GM12878 (cell line): ENCODE data around the gene SLC39A7. TPM values are rescaled to one million over a fixed set of nuclear protein-coding genes. Genes with fewer than 3 reads are reported as not detected.

ENCODE experiments used
- ATAC-seq: fragments of 200-7000 bp; cut with Tn5 transposase; 3 replicates; pipeline ENCODE4 v1.9.1; 2020; ENCODE audit warnings: mild to moderate bottlenecking, moderate library complexity
- BruUV-seq: library from RNA; stranded (reverse); fragments of 400-500 nt; replicated peaks from 2 replicates; lab custom pipeline; 2021; lab: Mats Ljungman, UMichigan
- CTCF ChIA-PET: fragments of 300-600 bp; sonication (Branson Sonifier 250); formaldehyde crosslinking; extraction: SDS; loops from one replicate; lab custom pipeline; 2021; ENCODE audit warnings: inconsistent platforms; lab: Yijun Ruan, JAX
- POLR2A ChIA-PET: fragments of 350-600 bp; formaldehyde crosslinking; extraction: SDS; loops from one replicate; lab custom pipeline; 2021; ENCODE audit warnings: inconsistent platforms; lab: Charles Lee
- RAD21 ChIA-PET: fragments of 300-600 bp; sonication (Branson Sonifier 250); formaldehyde crosslinking; loops from one replicate; lab custom pipeline; 2023; ENCODE audit warnings: antibody characterized with exemption; ENCODE audit not compliant: unreplicated experiment; lab: Charles Lee
- SMC1A ChIA-PET: fragments of 300-600 bp; sonication (Branson Sonifier 250); formaldehyde crosslinking; loops from one replicate; lab custom pipeline; 2023; ENCODE audit not compliant: unreplicated experiment, uncharacterized antibody; lab: Charles Lee
- DNase-seq: peaks from one replicate; pipeline ENCODE4 v3.0.0-alpha.2; 2011; ENCODE audit warnings: low read depth, low spot score
- FAIRE-seq: peaks from 3 replicates; lab custom pipeline; 2011; peaks lifted over from hg19 to GRCh38; lab: Jason Lieb, UNC
- H2AFZ ChIP-seq: 2 replicates; pipeline ENCODE4 v1.6.0; 2011; ENCODE audit warnings: low read depth, low read length, control low read depth; ENCODE audit not compliant: control insufficient read depth
- H3K27ac ChIP-seq: 2 replicates; pipeline ENCODE4 v1.5.1; 2011; ENCODE audit warnings: control low read depth; ENCODE audit not compliant: control insufficient read depth, insufficient read depth
- H3K27me3 ChIP-seq, 2 experiments: replicated peaks in 1 of 2; 2 replicates each; pipeline versions ENCODE4 v1.6.0 to v1.6.1; 2011; ENCODE audit warnings: low read length in 1 of 2; ENCODE audit not compliant: control insufficient read depth in 2 of 2, insufficient read depth in 2 of 2
- H3K36me3 ChIP-seq, 2 experiments: 2 replicates each; pipeline ENCODE4 v1.5.1; 2011; ENCODE audit warnings: low read length in 1 of 2; ENCODE audit not compliant: control insufficient read depth in 2 of 2, insufficient read depth in 2 of 2
- H3K4me1 ChIP-seq: 2 replicates; pipeline ENCODE4 v1.6.1; 2011; ENCODE audit warnings: mild to moderate bottlenecking, low read length, moderate library complexity, mixed read lengths; ENCODE audit not compliant: control insufficient read depth, insufficient read depth
- H3K4me2 ChIP-seq: 2 replicates; pipeline ENCODE4 v1.6.0; 2011; ENCODE audit warnings: control low read depth; ENCODE audit not compliant: control insufficient read depth, insufficient read depth
- H3K4me3 ChIP-seq: fragments of 200-600 bp; sonication (generic); 2 replicates; pipeline ENCODE4 v1.5.1; 2016
- H3K79me2 ChIP-seq: 2 replicates; pipeline ENCODE4 v1.6.0; 2011; ENCODE audit warnings: low read length; ENCODE audit not compliant: control insufficient read depth, insufficient read depth
- H3K9ac ChIP-seq: 2 replicates; pipeline ENCODE4 v1.8.0; 2011; ENCODE audit warnings: low read length, control low read depth, mixed read lengths; ENCODE audit not compliant: control insufficient read depth, insufficient read depth
- H3K9me3 ChIP-seq: replicated peaks from 3 replicates; pipeline ENCODE4 v1.5.1; 2011; ENCODE audit warnings: mild to moderate bottlenecking, low read length; ENCODE audit not compliant: control insufficient read depth, insufficient read depth
- H4K20me1 ChIP-seq: 2 replicates; pipeline ENCODE4 v1.6.0; 2011; ENCODE audit not compliant: control insufficient read depth, insufficient read depth
- CBX3 ChIP-seq: fragments of 200-600 bp; sonication (generic); IDR thresholded peaks from 2 replicates; pipeline ENCODE4 v1.6.1; 2016; ENCODE audit warnings: low read depth, borderline replicate concordance
- E2F8 ChIP-seq: fragments of 450-650 bp; IDR thresholded peaks from 2 replicates; pipeline ENCODE4 v1.6.1; 2018; ENCODE audit warnings: mild to moderate bottlenecking, low read depth, moderate library complexity; ENCODE audit not compliant: partially characterized antibody
- ESRRA ChIP-seq: IDR thresholded peaks from 2 replicates; pipeline ENCODE4 v1.6.1; 2012; ENCODE audit warnings: mild to moderate bottlenecking, low read length, improper control_type of control experiment
- KAT2A ChIP-seq: conservative IDR thresholded peaks from 2 replicates; pipeline ENCODE4 v1.6.1; 2011; ENCODE audit warnings: low read depth, low read length; ENCODE audit not compliant: control insufficient read depth
- LARP7 ChIP-seq: fragments of 450-650 bp; IDR thresholded peaks from 2 replicates; pipeline ENCODE4 v1.6.1; 2017; ENCODE audit warnings: mild to moderate bottlenecking
- MYC ChIP-seq: IDR thresholded peaks from 2 replicates; pipeline ENCODE4 v1.6.1; 2011; ENCODE audit warnings: mild to moderate bottlenecking, low read length, moderate library complexity, inconsistent platforms; ENCODE audit not compliant: insufficient read depth, insufficient replicate concordance, insufficient read length, severe bottlenecking
- NKRF ChIP-seq: fragments of 450-650 bp; conservative IDR thresholded peaks from 2 replicates; pipeline ENCODE4 v1.6.1; 2017; ENCODE audit warnings: mild to moderate bottlenecking, moderate library complexity
- PML ChIP-seq: IDR thresholded peaks from 2 replicates; pipeline ENCODE4 v1.6.1; 2012; ENCODE audit warnings: low read length, inconsistent platforms
- SUPT20H ChIP-seq: IDR thresholded peaks from 2 replicates; pipeline ENCODE4 v1.6.1; 2011; ENCODE audit warnings: low read depth, mild to moderate bottlenecking, low read length, moderate library complexity, borderline replicate concordance; ENCODE audit not compliant: control insufficient read depth
- TCF3 ChIP-seq: IDR thresholded peaks from 2 replicates; pipeline ENCODE4 v1.6.1; 2012; ENCODE audit warnings: low read depth, mild to moderate bottlenecking, low read length, borderline replicate concordance; ENCODE audit not compliant: insufficient read depth
- WRNIP1 ChIP-seq: IDR thresholded peaks from 2 replicates; pipeline ENCODE4 v1.6.1; 2011; ENCODE audit warnings: low read depth, low read length, improper control_type of control experiment, borderline replicate concordance
- YBX1 ChIP-seq: fragments of 450-650 bp; IDR thresholded peaks from 2 replicates; pipeline ENCODE4 v1.6.1; 2016; ENCODE audit warnings: antibody characterized with exemption
- ZBTB11 ChIP-seq: fragments of 450-650 bp; formaldehyde crosslinking; IDR thresholded peaks from 2 replicates; pipeline ENCODE4 v1.5.0; 2022; ENCODE audit warnings: mild to moderate bottlenecking, missing genetic modification characterization
- ZNF274 ChIP-seq: IDR thresholded peaks from one replicate; pipeline ENCODE4 v1.8.0; 2011; ENCODE audit not compliant: insufficient read length, insufficient read depth
- ZSCAN29 ChIP-seq: fragments of 450-650 bp; IDR thresholded peaks from 2 replicates; pipeline ENCODE4 v1.6.1; 2017; ENCODE audit warnings: mild to moderate bottlenecking, moderate library complexity
- whole genome bisulfite sequencing: methylation state at CpG from one replicate; pipeline ENCODE4 v1.1.6; 2016; ENCODE audit warnings: low lambda C conversion rate; ENCODE audit not compliant: insufficient replicate concordance, insufficient coverage; ENCODE audit errors: missing lambda C conversion rate; 5-methylcytosine and 5-hydroxymethylcytosine counted together
- in situ Hi-C: fragments of 300-500 bp; cut with MboI; formaldehyde crosslinking; loops from 9 replicates; pipeline ENCODE4 v1.14.3; 2018; ENCODE audit warnings: mixed read lengths
- intact Hi-C: fragments of 100-400 bp; cut with micrococcal nuclease; formaldehyde crosslinking; loops from one replicate; pipeline ENCODE4 v1.14.2; 2022; ENCODE audit not compliant: unreplicated experiment
- polyA plus RNA-seq, 11 experiments: library from polyadenylated mRNA; depleted of rRNA in 4 of 11; unstranded in 6 of 11; stranded (reverse) in 5 of 11; fragments of >200 nt; fragmentation: Nextera tagmentation in 4 of 11; fragmentation: Illumina TruSeq in 1 of 11; extraction: Ambion mirVana in 4 of 11; extraction: Trizol in 1 of 11; gene quantifications; 1 replicate in 1 of 11; 2 replicates in 10 of 11; pipeline versions ENCODE4 v1.2.1 to v1.2.3, GENCODE V29; 2011 to 2016; ENCODE audit warnings: inconsistent platforms in 2 of 11, missing spikeins in 2 of 11, low read depth in 1 of 11
- total RNA-seq, 4 experiments: library from RNA; depleted of rRNA in 3 of 4; stranded (reverse); fragments of >200 nt in 3 of 4; fragmentation: Illumina TruSeq in 1 of 4; extraction: Trizol in 1 of 4; gene quantifications; 2 replicates each; pipeline versions ENCODE4 v1.2.1 to v1.2.3, GENCODE V29; 2013 to 2021

SLC39A7 gene
- total and polyA plus RNA-seq, 10 of the 15 experiments (the other 5 are each of a cell fraction or from before 2014, with no cell fraction given) = 7.3 to 63.1 (median 40.6) TPM

- Histone ChIP-seq H3K4me2 (0 out of 2 replicates have a peak within 1 kb of the TSS, but pooled peaks have one; percentile 33), H3K27ac (no peak within 1 kb of the TSS), H3K36me3 (peaks cover 11 to 20% of the 10 kb centered on the region in 2 experiments), H3K9me3 (no peaks in the 10 kb centered on the region), H3K4me3 (no peak within 1 kb of the TSS), H3K79me2 (no peaks in the 10 kb centered on the region), H3K27me3 (peaks cover 2 to 5% of the 10 kb centered on the region in 2 experiments), H4K20me1 (no peaks in the 10 kb centered on the region), H3K4me1 (0 out of 2 replicates have a peak, but pooled peaks cover under 1% of the 10 kb centered on the region), H2AFZ (no peak within 1 kb of the TSS), H3K9ac (no peak within 1 kb of the TSS)
- intact Hi-C loops (no loop called here), in situ Hi-C loops (no loop called here)
- POLR2A ChIA-PET = no interaction called here
- 3% methylated on average over 21 of the region's 35 CpGs for WGBS
- CTCF ChIA-PET = no interaction called here
- FAIRE-seq (no peak), DNase-seq (no peak), ATAC-seq (peak; percentile 50)
- no TSS peak for BruUV-seq
- SMC1A ChIA-PET = no interaction called here
- RAD21 ChIA-PET = no interaction called here
- TF ChIP-seq YBX1 = no peak
- TF ChIP-seq PML = no peak
- TF ChIP-seq TCF3 = no peak
- TF ChIP-seq ZBTB11 (CRISPR knock-in tag) = no peak
- no peak for TF ChIP-seq SUPT20H
- TF ChIP-seq MYC = no peak
- TF ChIP-seq WRNIP1 = no peak
- no peak for TF ChIP-seq LARP7
- no peak for TF ChIP-seq E2F8
- no peak for TF ChIP-seq NKRF
- no peak for TF ChIP-seq CBX3
- TF ChIP-seq ESRRA = no peak
- TF ChIP-seq ZSCAN29 = no peak
- no peak for TF ChIP-seq KAT2A
- TF ChIP-seq ZNF274 = no peak
These were observed 8.5 kb upstream of the SLC39A7 start, which contains the start of gene COL11A2 for GRCh38 chr6:33192105-33192646. Gene COL11A2, minus strand, starts transcription at chr6:33192467. Its CDS starts 227 bp downstream, at chr6:33192240.
